ENCODE data around the gene NBPF1.
A peak's percentile ranks its signal among the peaks of the same experiment; 100 is the strongest.
"Not testable (repeated sequence)": the region's sequence is repeated elsewhere in the genome, so short reads cannot be mapped to it uniquely, and the experiment has no call there.

The NBPF1 gene

GRCh38 chr1:16605532-16606505 lies 7.5 kb downstream of the NBPF1 start:
- no peak for DNase-seq

GRCh38 chr1:16605213-16605525 lies 8.2 kb downstream of the NBPF1 start:
- no peak for DNase-seq

GRCh38 chr1:16604514-16605212 lies 8.7 kb downstream of the NBPF1 start:
- DNase-seq = not testable (repeated sequence)

- DNase-seq = not testable (repeated sequence)
These were observed 9.7 kb downstream of the NBPF1 start for GRCh38 chr1:16603623-16604022.

GRCh38 chr1:16602336-16603011 lies 10.9 kb downstream of the NBPF1 start:
- DNase-seq = not testable (repeated sequence)

- DNase-seq = not testable (repeated sequence)
These were observed 12.2 kb downstream of the NBPF1 start for GRCh38 chr1:16600855-16601786.

GRCh38 chr1:16599326-16599725 lies 14.0 kb downstream of the NBPF1 start:
- DNase-seq = not testable (repeated sequence)

GRCh38 chr1:16595216-16595615 lies 18.1 kb downstream of the NBPF1 start:
- not testable (repeated sequence) for DNase-seq

GRCh38 chr1:16591845-16592244 lies 21.5 kb downstream of the NBPF1 start:
- not testable (repeated sequence) for DNase-seq

GRCh38 chr1:16588081-16588480 lies 25.3 kb downstream of the NBPF1 start:
- DNase-seq = not testable (repeated sequence)

- DNase-seq = not testable (repeated sequence)
These were observed 25.7 kb downstream of the NBPF1 start for GRCh38 chr1:16587639-16588038.

- not testable (repeated sequence) for DNase-seq
These were observed 48.0 kb downstream of the NBPF1 start for GRCh38 chr1:16565324-16565723.

- DNase-seq = not testable (repeated sequence)
These were observed 52.3 kb downstream of the NBPF1 start for GRCh38 chr1:16561035-16561434.

GRCh38 chr1:16560498-16560897 lies 52.9 kb downstream of the NBPF1 start:
- not testable (repeated sequence) for DNase-seq

GRCh38 chr1:16559688-16560087 lies 53.7 kb downstream of the NBPF1 start:
- DNase-seq = not testable (repeated sequence)

GRCh38 chr1:16557034-16557433 lies 56.3 kb downstream of the NBPF1 start:
- not testable (repeated sequence) for DNase-seq

- not testable (repeated sequence) for DNase-seq
These were observed 60.1 kb downstream of the NBPF1 start for GRCh38 chr1:16553244-16553643.

GRCh38 chr1:16550212-16550918 lies 63.0 kb downstream of the NBPF1 start:
- not testable (repeated sequence) for DNase-seq

GRCh38 chr1:16549545-16549944 lies 63.8 kb downstream of the NBPF1 start:
- DNase-seq = not testable (repeated sequence)

GRCh38 chr1:16547502-16548241 lies 65.7 kb downstream of the NBPF1 start:
- DNase-seq = not testable (repeated sequence)

- DNase-seq = peak; percentile 26
These were observed 67.7 kb downstream of the NBPF1 start for GRCh38 chr1:16545682-16546095.
